Ureter (tissue), 1 donor: ENCODE data around the gene RAD51B. TPM values are rescaled to one million over a fixed set of nuclear protein-coding genes. Genes with fewer than 3 reads are reported as not detected.
A peak's percentile ranks its signal among the peaks of the same experiment; 100 is the strongest.

ENCODE experiments used
- DNase-seq: peaks from one replicate; pipeline ENCODE4 v3.0.0-alpha.2; 2020; ENCODE audit warnings: low spot score
- total RNA-seq: library from RNA; stranded (reverse); gene quantifications from one replicate; pipeline ENCODE4 v1.2.4, GENCODE V29; 2023
- donor health status: DM: yes; HTN: yes; CAD: no.

RAD51B gene
- total RNA-seq, 1 donor from 2014 or later = 36.6 TPM

- DNase-seq = no peak
These were observed 666.6 kb downstream of the RAD51B start for GRCh38 chr14:68486033-68486732.

DNA sequence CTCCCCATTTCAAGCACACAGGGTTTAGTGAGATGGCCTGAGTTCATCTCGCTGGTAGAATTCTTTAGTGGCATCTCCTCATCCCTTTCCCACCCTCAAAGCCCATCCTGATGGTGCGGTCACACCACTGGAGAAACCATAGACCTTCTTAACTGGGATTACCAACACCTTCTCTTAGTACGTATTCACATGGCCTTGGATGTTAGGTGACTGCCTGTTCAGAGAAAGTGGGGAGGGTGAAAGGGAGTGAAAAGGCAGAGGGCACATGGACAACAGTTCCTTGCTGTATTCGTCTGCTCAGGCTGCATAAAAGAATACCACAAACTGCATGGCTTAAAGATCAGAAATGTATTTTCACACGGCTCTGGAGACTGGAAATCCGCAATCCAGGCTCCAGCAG is 667.2 kb downstream of the RAD51B start:
- DNase-seq = no peak

DNA sequence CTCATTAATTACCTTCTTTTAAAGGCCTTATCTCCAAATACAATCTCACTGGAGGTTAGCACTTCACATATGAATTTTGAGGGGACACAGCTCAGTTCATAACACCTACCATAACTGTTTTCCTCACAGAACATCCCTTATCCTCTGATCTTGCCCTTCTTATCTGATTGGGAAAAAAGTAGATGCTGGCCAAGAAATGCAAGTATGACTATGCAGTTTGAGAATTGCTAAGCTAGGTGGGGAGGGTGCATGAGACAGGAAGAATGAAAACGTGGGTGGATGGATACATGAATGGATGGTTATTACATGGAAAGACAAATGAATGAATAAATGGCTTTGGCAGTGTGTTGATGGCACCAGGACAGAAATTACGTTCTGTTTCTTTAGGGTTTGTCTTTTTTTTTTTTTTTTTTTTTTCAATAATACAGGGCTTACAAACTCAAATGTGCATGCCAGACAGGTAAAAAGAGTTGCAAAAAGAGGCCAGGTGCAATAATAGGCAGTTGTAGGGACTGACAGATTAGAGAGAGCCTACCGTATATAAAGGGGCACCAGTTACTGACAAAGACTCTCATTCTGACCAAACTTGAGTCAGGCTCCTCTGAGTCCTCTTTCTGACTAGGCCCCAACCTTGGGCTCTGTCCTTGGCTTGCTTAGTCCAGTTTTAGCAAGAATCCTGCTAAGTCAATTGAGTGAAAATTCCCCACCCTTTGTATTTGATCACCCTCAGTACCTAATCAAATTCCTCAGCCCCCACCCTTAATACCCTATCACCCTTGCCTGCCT is 668.4 kb downstream of the RAD51B start:
- no peak for DNase-seq

- no peak for DNase-seq
These were observed 672.2 kb downstream of the RAD51B start for GRCh38 chr14:68491793-68492192.

- DNase-seq = no peak
These were observed 673.0 kb downstream of the RAD51B start for GRCh38 chr14:68492381-68493151.

- no peak for DNase-seq
These were observed 673.8 kb downstream of the RAD51B start for GRCh38 chr14:68493152-68493911.

- no peak for DNase-seq
These were observed 675.8 kb downstream of the RAD51B start for GRCh38 chr14:68495101-68496039.

DNA sequence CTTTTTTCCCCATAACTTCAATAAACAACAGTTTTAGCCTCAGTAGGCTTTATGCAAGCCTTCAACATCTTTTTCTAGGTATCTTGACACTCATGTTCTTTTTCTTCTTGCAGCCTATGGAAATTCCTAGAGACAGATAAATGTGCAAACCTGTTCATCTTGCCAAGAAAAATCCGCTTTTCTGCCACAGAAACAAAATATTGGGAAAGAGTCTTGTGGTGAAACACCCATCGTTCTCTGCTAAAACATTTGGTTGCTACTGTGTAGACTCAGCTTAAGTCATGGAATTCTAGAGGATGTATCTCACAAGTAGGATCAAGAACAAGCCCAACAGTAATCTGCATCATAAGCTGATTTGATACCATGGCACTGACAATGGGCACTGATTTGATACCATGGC is 677.4 kb downstream of the RAD51B start:
- no peak for DNase-seq

DNA sequence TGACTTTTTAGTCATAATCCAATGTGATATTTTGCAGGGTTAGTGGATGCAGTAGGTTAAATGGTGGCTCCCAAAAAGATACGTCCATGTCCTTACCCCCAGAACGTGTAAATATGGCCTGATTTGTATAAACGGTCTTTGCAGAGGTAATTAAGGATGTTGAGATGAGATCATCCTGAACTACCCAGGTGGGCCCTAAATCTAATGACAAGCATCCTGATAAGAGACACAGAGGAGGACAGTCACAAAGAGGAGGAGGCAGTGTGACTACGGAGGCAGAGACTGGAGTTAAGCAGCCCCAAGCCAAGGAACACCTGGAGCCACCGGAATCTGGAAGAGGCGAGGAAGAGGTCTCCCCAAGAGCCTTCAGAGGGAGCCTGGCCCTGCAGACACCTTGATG is 679.9 kb downstream of the RAD51B start:
- DNase-seq = no peak

DNA sequence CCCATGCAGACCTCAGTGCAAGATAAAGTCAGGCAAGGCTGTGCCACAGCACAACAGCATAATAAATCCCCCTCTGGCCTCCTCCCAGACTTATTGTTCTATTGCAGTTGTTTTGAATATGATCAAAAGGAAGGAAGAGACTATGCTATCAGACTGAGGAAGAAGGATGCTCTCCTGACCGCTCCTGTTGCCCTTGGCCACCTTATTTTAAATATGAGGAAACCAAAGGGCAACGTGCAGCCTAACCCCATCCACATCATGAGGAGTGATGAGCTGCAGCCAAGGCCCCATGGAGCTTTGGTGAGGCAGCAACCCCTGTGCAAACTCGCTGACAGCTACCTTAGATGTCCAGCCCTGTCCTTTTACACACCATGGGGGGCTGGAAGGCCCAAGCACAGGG is 681.6 kb downstream of the RAD51B start:
- no peak for DNase-seq

DNA sequence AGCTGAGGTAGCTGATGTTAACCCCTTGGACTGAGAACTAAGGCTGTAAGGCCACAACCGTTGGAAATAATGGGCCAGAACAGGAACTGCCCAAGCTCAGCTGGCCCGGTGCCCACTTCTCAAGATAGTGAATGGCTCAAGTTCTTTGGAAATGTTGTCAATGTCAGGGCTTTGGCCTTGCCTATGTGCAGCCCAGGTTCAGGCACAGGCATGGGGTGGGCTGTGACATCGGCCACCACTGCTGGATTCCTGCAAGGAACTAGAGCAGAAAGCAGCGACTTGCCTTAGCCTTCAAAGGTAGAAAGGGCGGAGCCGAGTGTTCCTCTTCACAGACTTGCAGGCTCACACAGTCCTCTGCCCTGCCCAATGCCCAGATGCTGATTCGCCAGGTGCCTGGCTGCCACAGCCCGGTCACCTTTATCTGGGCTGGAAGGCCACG is 682.1 kb downstream of the RAD51B start:
- peak; percentile 66 for DNase-seq

- DNase-seq = no peak
These were observed 682.7 kb downstream of the RAD51B start for GRCh38 chr14:68502230-68502629.

DNA sequence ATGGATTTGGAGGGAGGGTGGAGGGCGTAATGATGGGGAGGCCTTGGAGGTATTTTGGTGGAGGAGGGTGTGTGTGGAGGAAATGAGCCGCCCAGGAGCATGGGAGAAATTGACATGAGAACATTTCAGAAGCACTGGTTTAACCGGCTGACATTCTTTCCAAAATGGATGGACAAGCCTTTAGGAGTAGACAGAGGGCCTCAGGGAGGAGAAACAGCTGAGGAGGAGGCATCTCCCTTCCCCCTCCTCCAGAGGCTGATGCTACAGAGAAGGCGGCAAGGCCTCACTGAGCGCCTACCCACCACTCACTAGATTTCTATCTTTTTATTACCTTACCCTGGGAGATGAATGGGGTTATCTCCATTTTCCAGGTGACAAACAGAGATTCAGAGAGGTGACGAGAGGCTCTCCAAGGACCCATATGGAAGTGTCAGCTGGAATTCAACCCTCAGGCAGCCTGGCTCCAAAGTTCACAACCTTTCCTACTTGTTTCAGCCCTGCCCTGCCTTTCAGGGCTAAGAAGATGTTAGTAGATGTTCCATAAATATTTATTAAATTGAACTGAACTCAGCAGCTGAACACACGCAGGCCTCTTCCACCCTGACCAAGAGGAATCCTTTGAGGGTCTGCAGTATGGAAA is 683.7 kb downstream of the RAD51B start:
- no peak for DNase-seq

DNA sequence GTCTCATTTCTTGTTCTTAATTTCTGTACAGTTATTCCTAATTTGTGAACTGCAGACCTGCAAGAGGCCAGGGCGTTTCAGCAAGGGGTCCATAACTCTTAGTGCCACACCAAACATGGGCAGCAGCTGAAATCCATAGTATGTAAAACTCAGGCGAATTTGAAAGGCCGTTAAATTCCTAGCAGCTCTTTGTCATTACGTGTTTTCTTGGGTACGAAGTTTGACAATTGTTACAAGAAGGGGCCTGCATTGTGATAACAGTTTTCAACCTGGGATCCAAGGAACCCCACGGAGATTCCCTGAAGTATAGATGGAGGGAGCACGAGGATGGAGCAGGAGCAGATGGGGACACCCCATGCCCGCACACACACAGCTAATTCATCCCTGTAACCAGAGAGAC is 685.3 kb downstream of the RAD51B start:
- DNase-seq = no peak

GRCh38 chr14:68506021-68506644 is 686.6 kb downstream of the RAD51B start:
- no peak for DNase-seq

DNA sequence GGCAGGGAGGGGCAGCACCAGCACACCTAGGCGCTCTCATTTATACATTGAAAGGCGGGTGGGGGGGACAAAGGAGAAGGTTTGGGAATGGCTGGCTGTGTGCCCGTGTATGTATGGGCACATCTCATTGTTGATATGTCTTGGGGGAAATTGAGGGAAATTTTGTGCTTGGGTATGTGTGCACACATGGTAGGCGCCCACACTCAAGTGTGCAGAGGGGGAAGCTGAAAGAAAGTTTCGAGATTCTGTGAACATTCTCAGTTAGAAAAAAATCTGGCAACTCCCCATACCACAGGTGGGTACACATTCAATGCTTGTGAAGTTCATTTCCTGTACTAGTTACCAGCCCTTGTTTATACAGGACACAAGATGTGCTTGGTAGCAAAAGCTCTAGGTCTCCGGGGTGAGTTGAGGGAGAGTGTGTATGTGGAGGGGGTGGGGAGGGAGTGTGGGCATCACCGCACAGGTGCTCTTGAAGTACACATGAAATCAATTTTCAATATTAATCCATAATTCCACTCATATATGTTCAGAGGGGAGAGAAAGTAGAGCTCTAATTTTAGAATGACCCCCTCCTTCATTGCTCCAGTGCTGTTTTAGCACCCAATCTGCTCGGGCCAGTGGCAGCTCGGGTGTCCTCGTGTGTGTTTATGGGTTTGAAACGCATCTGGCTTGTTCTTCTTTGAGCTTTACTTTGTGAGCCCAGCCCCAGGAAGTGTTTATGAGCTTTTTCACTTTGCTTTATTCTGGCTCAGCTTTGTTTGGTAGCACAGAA is 687.3 kb downstream of the RAD51B start:
- DNase-seq = no peak

DNA sequence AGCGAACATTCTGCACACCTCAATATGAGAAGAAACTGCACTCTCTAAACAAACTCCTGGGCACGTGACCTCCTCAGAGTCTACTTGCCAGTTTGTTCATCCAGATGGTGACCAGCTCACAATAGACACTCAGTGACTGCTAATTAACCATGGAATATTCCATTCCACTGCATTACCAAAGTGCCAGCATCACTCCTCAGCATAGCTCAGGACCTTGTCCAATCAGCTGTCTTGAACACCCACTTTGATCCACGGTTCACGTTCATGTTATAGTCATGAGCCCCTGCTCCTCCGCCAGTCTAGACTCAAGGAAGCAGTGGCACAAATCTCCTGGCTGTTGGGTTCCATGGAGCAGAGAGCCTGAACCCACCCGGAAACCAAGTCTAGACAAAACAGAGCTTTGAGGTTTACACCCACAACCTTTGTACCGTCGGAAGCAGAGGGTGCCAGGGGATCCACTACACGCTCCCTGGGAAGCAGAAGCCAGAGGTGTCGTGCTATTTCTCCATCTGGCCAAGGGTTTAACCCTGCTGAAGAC is 688.0 kb downstream of the RAD51B start:
- DNase-seq = no peak

DNA sequence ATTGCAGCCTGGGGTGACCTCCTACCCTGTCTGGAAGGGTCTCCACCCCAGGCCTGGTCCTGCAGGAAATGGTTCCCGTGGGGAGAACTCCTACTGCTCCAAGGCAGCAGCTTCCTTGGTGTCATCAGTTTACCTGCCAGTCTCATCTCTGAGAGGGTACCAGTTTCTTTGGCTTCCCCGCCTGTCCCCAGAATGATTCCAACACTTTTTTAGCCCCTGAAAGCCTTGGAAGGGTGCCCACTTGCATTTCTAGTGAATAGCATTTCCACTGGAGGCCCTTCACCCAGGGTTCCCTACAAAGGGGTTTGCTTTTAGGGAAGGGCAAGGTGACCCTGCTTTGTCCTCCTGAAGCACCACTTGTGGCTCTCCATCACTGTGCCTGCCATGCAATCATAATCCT is 689.0 kb downstream of the RAD51B start:
- DNase-seq = no peak
